GOT3 (cell line): Measurements from ENCODE around the gene FCN2.

Experiments used
- DNase-seq: peaks from one replicate; lab custom pipeline; 2025; ENCODE audit warnings: mixed read lengths; lab: John Stamatoyannopoulos, UW

Gene FCN2

GRCh38 chr9:134888603-134889190, 8.1 kb downstream of the FCN2 start:
- no peak for DNase-seq

- DNase-seq = no peak
Measured at GRCh38 chr9:134889386-134890154, 9.0 kb downstream of the FCN2 start.

- no peak for DNase-seq
Measured at GRCh38 chr9:134890155-134890495, 9.5 kb downstream of the FCN2 start.

DNA sequence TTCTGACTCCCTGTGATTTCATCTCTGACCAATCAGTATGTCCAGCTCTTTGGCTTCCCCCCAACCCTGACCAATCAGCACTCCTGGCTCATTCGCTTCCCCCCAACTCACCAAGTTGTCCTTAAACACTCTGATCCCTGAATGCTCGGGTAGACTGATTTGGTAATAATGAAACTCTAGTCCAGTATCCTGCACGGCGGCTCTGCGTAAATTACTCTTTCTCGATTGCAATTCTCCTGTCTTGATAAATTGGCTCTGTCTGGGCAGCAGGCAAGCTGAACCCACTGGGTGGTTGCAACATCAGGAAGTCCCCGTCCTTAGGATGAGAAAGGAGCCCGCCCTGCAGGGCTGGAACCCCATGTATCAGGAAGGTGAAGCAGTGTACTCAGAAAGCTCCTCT, 10.4 kb downstream of the FCN2 start:
- DNase-seq = no peak

DNA sequence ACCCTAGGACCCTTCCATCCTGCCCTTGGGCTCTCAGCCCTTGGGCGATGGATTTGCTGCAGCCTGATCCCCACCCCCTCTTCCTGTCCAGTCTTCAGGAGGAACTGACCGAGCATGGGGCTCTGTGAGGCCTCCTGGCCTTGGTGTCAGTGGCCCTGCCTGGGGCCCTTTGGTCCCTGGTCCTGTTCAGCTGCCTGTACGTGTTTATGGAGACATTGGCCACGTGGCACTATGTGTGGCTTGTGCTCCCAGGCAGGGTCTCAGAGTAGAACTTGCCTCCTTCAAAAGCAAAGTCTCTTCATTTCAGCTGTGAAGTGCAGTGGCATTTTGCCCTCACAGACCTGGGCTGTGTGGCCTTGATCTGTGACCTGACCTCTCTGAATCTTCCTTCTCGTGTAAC, 11.1 kb downstream of the FCN2 start:
- no peak for DNase-seq

DNA sequence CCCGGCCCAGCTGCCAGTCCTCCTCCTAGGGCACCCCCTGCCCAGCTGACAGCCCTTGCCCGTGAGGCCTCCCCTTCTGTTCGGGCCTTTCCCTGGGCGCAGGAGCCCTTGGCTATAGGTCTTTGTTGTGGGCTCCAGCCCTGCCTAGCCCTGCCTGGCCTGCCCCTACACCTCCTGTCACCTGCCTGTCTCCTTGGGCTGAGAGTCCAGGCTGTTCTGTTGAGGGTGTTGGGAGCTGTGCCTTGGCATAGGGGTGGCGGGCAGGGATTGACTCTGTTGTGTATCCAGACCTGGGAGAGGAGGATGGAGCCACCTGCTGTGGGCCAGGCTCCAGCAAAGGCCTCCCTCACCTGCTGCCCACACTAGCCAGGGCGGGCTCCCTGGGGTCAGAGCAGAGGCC, 11.6 kb downstream of the FCN2 start:
- no peak for DNase-seq

GRCh38 chr9:134892820-134893420, 12.3 kb downstream of the FCN2 start:
- no peak for DNase-seq

DNA sequence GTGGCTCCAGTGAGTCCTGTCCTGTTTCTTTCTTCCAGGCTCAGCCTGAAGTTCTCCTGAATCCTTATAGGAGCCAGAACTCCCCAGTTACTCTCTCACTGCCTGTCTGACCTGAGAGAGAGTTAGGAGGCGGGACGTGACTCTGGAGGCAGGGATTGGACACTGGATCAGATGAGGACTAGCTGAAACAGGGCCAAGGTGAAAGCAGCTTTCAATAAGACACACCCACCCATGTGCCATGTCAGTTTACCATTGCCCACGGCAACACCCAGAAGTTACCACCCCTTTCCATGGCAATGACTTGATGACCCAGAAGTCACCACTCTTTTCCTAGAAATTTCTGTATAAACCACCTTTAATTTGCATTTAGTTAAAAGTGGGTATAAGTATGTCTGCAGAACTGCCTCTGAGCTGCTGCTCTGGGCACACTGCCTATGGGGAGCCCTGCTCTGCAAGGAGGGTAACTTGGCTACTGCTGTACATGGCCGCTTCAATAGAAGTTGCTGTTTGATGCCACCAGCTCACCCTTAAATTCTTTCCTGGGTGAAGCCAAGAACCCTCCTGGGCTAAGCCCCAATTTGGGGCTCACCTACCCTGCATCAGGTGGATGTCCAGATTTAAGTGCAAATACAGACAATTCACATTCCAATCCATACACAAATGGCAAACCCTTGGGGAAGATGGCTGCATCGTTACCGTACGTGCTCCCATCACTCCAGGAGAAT, 13.7 kb downstream of the FCN2 start:
- DNase-seq = no peak

- no peak for DNase-seq
Measured at GRCh38 chr9:134895097-134895496, 14.5 kb downstream of the FCN2 start.

- DNase-seq = no peak
Measured at GRCh38 chr9:134895567-134895907, 14.9 kb downstream of the FCN2 start.

DNA sequence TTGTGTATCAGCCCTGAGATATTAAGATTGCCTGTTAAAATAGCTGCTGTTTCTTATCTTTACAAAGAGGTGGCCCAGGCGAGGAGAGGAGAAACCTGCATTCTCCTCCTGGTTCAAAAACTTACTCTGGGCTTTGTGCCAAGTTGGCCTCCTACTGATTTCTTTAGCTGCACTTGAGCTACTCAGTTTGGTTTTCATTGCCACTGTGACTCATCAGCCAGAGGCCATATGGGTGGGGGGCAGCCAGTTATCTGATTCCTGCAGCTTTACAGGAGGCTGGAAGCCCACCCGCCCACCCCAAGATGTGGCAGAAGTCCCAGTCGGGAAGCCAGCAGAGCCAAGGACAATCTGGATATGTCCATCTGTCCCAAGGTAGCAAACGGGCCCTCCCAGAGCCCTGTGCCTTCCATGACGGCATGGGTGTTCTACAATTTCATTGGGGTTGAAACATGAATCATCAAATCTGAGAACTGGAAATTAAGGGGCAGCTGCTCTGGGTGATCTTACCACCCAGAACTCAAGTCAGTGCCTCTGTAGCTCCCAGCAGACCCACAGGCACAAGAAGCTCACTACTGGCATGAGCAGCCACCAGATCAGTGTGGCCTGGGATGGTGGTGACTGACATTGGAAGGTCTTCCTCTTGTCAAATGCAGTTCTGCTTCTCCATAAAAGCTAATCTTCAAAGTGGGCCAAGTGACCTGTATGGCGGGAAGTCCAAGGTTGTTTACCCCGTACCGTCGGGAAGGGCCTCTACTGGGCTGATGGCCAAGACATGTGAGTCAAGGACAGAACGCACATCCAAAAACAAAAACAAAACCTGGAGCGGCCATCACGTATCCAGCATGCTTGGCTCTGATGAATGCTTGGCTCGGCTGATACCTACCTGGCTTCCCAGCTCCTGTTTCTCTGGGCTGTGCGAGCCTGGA, 15.6 kb downstream of the FCN2 start:
- peak; percentile 21 for DNase-seq

DNA sequence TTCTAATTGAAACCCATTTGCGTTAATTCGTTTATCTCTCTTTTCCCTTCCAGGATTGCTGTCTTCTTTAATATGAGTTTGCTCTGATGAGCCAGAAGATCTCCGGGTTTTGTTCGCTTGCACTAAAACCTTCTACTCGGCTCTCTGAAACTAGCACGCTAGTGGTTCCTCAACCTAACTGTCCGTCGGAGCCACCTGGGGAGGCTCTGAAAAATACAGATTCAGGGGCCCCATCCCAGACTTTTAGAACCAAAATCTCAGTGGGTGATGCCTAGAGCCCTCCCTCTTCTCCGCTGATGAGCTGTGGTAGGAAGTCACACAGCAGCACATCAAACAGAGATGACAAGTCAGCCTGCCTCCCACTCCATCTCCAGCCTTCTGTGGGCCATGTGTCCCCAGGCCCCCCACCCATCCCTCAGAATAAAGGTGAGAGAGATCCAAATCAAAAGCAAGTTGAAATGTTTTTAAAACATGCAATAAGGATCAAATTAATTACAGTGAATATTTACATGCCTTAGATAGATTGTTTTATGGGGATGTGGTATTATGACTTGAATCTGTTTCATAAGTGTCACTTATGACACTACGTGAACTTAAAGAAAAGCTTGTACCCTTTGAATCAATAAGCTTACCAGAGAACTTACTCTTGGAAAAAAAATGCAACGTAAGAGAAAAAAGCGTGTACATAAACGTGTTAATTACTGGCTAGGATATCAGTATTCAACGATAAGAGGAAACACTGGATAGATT, 16.4 kb downstream of the FCN2 start:
- no peak for DNase-seq

- DNase-seq = no peak
Measured at GRCh38 chr9:134897584-134898170, 17.1 kb downstream of the FCN2 start.

DNA sequence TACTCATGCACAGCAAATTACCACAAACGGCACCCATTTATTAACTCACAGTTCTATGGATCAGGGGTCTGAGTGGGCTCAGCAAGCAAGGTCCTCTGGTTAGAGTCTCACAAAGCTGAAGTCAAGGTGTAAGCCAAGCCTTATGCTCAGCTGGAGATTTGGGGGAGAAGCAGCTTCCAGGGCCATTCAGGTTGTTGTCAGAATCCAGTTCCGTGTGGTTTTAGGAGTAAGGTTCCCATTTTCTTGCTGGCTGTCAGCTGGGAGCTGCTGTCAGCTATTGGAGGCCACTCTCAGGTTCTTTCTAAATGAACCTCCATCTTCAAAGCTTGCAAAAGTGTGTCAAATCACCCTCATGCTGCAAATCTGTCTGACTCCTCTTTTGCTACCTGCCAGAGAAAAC, 17.7 kb downstream of the FCN2 start:
- DNase-seq = no peak

DNA sequence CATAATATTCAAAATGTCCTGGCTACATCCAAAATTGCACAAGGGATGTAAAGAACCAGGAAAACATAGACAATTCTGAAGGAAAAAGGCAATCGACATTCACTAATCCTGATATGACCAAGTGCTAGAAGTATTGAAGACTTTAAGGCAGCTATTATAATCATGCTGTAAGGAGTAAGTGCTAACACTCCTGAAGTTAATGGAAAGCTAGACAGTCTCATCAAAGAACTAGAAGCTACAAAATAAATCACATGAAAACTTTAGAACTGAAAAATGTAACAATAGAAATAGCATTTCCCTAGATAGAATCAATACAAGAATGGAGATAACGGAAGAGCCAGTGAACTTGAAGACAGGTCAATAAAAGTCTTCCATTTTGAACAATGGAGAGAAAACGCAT, 18.6 kb downstream of the FCN2 start:
- DNase-seq = no peak

DNA sequence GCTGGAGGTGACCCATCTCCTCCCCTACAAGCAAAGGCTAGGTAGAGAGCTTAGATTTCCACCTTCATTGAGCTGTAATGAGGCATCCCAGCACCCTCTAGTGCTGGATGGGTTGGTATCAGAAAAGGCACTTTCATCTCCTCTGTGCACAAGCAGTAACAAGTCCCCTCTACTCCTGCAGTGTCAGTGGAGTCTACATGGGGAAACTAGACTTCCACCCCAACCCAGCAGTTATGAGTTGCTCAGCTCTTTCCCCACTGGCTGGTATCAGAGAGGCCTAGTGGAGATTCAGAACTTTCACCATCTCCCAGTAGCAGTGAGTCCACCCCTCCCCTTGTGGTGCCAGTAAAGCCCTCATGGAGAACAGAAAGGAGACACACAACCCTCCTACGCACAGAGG, 19.2 kb downstream of the FCN2 start:
- no peak for DNase-seq

DNA sequence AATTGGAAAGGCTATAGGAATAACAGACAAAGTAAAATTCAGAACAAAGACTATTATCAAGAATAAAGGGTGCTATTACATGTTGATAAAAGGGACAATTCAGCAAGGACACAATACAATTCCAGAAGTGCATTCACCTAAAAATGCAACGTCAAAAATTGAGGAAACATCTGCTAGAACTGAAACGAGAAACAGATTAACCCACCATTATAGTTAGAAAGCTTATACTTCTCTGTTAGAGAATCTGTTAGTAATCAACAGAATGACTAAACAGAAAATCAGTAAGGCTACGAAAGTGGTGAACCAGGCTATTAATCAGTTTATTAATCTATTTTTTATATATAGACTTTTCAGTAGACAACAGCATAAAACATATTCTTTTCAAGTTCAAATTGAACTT, 22.3 kb downstream of the FCN2 start:
- DNase-seq = no peak

GRCh38 chr9:134908524-134909309, 28.1 kb downstream of the FCN2 start:
- no peak for DNase-seq

GRCh38 chr9:134909511-134910481, 29.2 kb downstream of the FCN2 start:
- DNase-seq = no peak
